ACC112 (cell line): ENCODE measurements around the gene PAPSS1.

Experiments used
- H2AFZ ChIP-seq: fragments of 200-600 bp; sonication (generic); one replicate; pipeline ENCODE4 v1.6.0; 2017; ENCODE audit warnings: antibody characterized with exemption, low read length; ENCODE audit not compliant: unreplicated experiment
- H3K27ac ChIP-seq: fragments of 200-600 bp; sonication (generic); 2 replicates; pipeline ENCODE4 v1.5.1; 2014; ENCODE audit warnings: low read depth, mild to moderate bottlenecking, antibody characterized with exemption, low read length, moderate library complexity
- H3K27me3 ChIP-seq: fragments of 200-600 bp; sonication (generic); 2 replicates; pipeline ENCODE4 v1.6.1; 2014; ENCODE audit warnings: mild to moderate bottlenecking, antibody characterized with exemption, low read length, moderate library complexity, mixed read lengths; ENCODE audit not compliant: insufficient read depth
- H3K36me3 ChIP-seq: fragments of 200-600 bp; sonication (generic); 2 replicates; pipeline ENCODE4 v1.6.1; 2016; ENCODE audit warnings: mild to moderate bottlenecking, antibody characterized with exemption, low read length, moderate library complexity, mixed read lengths; ENCODE audit not compliant: insufficient read depth
- H3K4me1 ChIP-seq: fragments of 200-600 bp; sonication (generic); one replicate; pipeline ENCODE4 v1.6.1; 2016; ENCODE audit warnings: low read length, mixed read lengths; ENCODE audit not compliant: insufficient read depth, unreplicated experiment, control insufficient read depth
- H3K4me3 ChIP-seq: fragments of 200-600 bp; sonication (generic); 2 replicates; pipeline ENCODE4 v1.5.1; 2014; ENCODE audit warnings: mild to moderate bottlenecking, low read depth, low read length
- H3K79me2 ChIP-seq: fragments of 200-600 bp; sonication (generic); one replicate; pipeline ENCODE4 v1.6.0; 2016; ENCODE audit warnings: low read length; ENCODE audit not compliant: control insufficient read depth, unreplicated experiment, insufficient read depth

PAPSS1 gene

DNA sequence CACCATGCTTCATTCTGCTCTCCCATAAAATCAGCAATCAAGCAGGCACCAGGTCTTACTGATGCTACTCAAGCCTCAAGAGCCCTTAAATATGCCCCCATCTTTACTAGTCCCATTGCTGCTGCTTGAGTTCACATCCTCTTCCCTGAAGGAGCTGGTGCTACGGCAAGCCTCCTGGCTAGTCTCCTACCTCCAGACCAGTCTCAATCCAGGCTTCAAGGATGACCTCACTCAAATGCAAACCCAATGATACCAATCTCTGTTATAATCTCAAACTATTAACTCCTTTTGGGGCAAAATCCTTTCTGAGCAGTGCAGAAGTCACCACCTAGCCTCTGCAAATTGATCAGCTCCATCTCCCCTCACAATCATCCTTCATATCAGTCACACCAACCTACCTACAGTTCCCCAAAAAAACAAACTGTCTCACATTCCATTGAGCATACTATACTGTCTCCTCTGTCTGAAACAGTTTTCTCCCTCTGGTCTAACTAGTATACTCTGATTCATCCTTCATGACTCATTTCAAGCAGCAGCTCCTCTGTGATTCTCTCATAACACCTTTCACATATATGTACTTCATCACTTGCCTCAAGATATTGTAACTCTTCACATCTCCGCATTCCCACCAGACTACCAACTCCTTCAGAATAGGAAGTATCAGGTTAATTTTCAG is 30.0 kb downstream of the PAPSS1 start:
- Histone ChIP-seq H2AFZ (no peak overlapping the region), H3K4me3 (no peak overlapping the region), H3K79me2 (peaks cover 13% of the 10 kb centered on the region), H3K36me3 (peaks cover 14% of the 10 kb centered on the region; the same call in 1 of the 2 replicates), H3K4me1 (peaks cover 15% of the 10 kb centered on the region), H3K27ac (no peak overlapping the region), H3K27me3 (no peaks in the 10 kb centered on the region)

DNA sequence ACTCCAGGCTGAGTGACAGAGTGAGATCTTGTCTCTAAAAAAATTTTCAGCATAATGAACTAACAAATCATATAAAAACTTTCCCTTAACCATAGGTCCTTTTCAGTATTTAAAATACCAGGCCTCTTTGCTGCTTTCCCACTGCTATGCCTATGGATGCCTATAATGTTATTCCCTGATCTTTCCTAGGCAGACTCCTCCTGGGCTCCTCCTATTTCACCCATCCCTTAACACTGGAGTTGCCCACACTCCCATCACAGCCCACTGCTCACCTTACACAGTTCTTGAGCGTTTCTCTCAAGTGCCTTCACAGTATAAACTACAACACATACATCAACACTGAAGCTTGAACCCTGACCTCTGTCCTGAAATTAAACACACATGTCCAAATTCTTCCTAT is 31.6 kb downstream of the PAPSS1 start:
- H3K79me2 ChIP-seq, result peaks cover 13% of the 10 kb centered on the region
- H3K4me3 ChIP-seq, result no peak overlapping the region

DNA sequence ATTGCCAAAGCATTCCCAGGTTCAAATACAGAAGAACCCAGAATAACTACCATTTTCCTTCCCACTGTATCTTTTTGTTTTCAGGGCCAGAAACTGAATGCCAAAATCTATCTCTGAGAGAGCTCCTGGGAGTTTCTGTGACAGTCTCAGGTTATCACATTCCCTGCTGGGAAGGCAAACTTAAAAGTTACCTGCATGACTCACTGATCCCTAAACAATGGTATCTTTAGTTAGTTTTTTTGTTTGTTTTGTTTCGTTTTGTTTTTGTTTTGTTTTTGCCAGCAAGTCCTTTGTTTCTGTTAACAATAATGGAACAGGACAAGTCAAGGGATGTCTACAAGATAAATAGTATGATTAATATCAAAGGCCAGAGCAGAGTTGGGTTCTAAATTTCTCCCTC is 34.3 kb downstream of the PAPSS1 start:
- no peaks in the 10 kb centered on the region for H3K27me3 ChIP-seq
- no peak overlapping the region for H3K4me3 ChIP-seq
- H3K4me1 ChIP-seq, result peaks cover 12% of the 10 kb centered on the region
- H3K79me2 ChIP-seq, result peaks cover 13% of the 10 kb centered on the region
- 0 out of 2 replicates have a peak, but pooled peaks cover 7% of the 10 kb centered on the region for H3K36me3 ChIP-seq
- H2AFZ ChIP-seq, result no peak overlapping the region
- no peak overlapping the region for H3K27ac ChIP-seq

More for the DNA sequence above, 31.6 kb downstream of the PAPSS1 start:
- no peak overlapping the region for H3K27ac ChIP-seq
- H3K4me1 ChIP-seq, result peaks cover 15% of the 10 kb centered on the region
- H3K27me3 ChIP-seq, result no peaks in the 10 kb centered on the region
- 0 out of 2 replicates have a peak, but pooled peaks cover 11% of the 10 kb centered on the region for H3K36me3 ChIP-seq
- no peak overlapping the region for H2AFZ ChIP-seq

DNA sequence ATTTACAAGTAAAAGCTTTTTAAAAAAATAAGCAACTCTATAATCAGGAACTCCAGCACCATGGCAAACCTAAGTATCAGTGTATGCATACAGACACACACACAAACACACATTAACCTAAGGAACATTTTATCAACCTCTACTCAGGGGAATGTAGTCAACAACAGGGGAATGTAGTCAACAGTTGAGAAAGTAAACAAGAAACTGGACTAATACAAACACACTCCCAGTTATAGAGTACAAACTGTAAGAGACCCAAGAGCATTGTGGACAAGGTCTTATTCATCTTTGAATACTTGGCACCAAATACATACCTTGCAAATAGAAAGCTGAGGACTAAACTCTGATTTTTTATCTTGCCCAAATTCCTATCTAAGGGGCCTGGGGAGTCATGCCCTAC is 36.2 kb downstream of the PAPSS1 start:
- no peak overlapping the region for H3K4me3 ChIP-seq
- no peaks in the 10 kb centered on the region for H3K4me1 ChIP-seq
- no peak overlapping the region for H2AFZ ChIP-seq
- H3K27me3 ChIP-seq, result no peaks in the 10 kb centered on the region
- H3K36me3 ChIP-seq, result 0 out of 2 replicates have a peak, but pooled peaks cover 7% of the 10 kb centered on the region
- no peak overlapping the region for H3K27ac ChIP-seq
- H3K79me2 ChIP-seq, result peaks cover 7% of the 10 kb centered on the region

DNA sequence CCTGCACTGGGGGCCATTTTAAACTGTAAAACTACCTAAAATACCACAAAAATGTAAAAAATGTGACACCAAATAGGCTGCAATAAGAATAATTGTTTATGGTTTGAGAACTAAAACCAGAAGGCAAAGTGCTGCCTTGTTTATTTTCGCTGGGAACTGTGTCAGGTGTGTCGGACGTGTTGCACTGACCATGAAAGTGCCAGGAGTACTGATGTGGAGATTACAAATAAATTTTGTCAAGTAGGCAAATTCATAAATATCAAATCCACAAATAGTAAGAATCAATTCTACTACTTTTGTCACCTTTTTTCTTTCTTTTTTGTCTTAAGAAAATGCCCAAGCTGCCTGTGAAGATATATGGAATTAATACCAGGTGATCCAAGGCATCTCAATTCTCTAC is 37.7 kb downstream of the PAPSS1 start:
- H3K27ac ChIP-seq, result no peak overlapping the region
- no peak overlapping the region for H2AFZ ChIP-seq
- H3K79me2 ChIP-seq, result no peaks in the 10 kb centered on the region
- no peaks in the 10 kb centered on the region for H3K4me1 ChIP-seq
- H3K27me3 ChIP-seq, result no peaks in the 10 kb centered on the region
- H3K36me3 ChIP-seq, result 0 out of 2 replicates have a peak, but pooled peaks cover 7% of the 10 kb centered on the region
- H3K4me3 ChIP-seq, result no peak overlapping the region

DNA sequence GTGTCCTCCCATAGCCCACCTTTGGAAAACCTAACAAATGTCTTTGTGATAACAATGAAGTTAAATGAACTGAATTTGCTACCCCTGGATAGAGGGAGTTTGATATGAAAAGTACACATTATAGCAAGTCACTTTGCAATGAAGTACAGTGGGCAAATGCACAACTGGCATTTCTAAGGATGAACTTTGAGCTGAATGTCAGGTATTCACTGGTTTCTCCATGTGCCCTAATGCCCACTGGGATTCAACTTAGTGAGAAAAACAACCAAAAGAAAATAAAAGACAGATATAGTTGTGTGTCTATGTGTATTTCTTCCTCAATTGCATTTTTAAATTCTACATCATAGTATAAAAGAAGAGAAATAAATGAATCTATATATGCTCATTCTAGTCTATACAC is 51.0 kb downstream of the PAPSS1 start:
- Histone ChIP-seq H3K4me3 (no peak overlapping the region), H3K36me3 (no peaks in the 10 kb centered on the region), H2AFZ (no peak overlapping the region), H3K27ac (no peak overlapping the region), H3K27me3 (no peaks in the 10 kb centered on the region), H3K79me2 (no peaks in the 10 kb centered on the region), H3K4me1 (peaks cover 9% of the 10 kb centered on the region)

DNA sequence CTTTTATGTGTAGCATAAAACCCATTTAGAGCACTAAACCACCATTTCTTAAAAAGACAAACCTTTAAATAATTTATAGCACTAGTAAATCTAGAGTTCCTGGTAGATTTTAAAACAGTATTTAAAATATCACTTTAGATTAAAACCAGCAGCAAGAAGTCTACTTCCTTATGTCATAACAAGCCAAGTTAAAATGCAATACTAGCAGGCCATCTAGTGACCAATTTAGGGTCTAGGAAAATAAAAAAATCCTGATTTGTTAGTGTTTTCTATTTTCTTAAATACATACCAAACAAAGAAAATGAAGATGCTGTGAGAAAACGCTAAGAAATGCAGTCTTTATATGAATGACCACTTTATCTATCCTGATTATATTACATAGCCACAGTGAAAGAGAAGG is 53.9 kb downstream of the PAPSS1 start:
- H3K79me2 ChIP-seq, result no peaks in the 10 kb centered on the region
- no peak overlapping the region for H2AFZ ChIP-seq
- no peaks in the 10 kb centered on the region for H3K27me3 ChIP-seq
- peaks cover 9% of the 10 kb centered on the region for H3K4me1 ChIP-seq
- H3K36me3 ChIP-seq, result no peaks in the 10 kb centered on the region
- H3K27ac ChIP-seq, result no peak overlapping the region
- H3K4me3 ChIP-seq, result no peak overlapping the region

DNA sequence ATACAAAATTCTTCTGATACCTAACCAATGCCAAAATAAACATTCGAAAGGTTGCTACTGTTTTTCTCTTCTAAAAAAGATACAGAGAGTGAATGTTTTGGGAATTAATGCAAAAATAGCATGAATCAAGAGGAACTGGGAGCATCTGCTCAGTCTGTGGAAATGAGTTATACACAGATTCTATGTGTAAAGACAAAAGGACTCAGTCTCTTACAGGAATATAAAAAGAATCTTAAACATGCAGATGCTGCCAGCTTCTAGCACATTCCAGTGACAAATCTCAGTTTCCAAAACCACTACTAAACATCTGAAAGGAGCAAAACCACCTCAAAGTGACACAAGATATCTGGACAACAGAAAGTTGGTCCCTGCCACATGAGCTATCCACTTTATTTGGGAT is 55.0 kb downstream of the PAPSS1 start:
- Histone ChIP-seq H3K4me1 (peaks cover 9% of the 10 kb centered on the region), H3K27ac (no peak overlapping the region), H2AFZ (no peak overlapping the region), H3K27me3 (no peaks in the 10 kb centered on the region), H3K79me2 (no peaks in the 10 kb centered on the region), H3K4me3 (no peak overlapping the region), H3K36me3 (no peaks in the 10 kb centered on the region)

DNA sequence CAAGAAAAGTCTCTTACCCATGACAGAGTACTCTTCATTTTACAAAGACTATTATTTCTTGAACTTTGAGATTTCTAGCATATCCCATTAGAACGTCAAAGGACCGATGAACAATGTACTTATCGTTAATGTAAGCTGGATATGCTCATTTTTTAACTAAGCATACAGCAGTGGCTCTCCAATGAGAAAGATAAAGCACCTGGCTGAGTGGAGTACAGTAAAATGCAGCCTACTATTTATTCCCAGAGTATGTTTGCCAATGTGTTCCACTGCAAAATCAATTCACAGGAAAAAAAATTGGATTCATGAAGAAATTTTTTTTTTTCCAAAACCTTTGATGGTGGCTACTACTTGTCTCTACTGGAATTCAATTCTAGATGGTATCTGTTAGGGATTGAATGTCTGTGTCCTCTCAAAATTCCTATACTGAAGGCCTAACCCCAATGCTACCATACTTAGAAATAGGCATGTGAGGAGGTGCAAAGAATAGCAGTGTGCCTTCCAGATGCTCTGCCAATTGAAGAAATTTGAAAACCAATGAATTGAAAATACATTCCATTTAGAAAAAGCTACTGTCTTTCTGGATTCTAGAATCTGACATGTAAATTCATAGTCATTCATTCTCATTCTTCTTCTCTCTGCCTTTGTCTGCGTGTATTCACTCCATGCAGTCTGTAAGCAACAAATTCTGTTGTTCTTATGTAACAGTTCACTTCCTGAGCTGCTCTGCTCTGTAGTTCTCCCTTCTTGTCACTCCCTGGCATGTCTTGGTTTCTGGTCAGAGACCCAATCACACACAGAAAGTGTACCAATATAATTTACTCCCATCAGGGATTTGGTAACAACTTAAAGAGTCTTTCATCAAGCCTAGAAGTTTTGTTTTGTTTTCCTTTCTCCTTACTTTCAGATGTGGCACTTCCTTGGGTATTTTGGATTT is 61.4 kb downstream of the PAPSS1 start:
- Histone ChIP-seq H3K27me3 (no peaks in the 10 kb centered on the region), H3K4me3 (no peak overlapping the region), H2AFZ (no peak overlapping the region), H3K4me1 (no peaks in the 10 kb centered on the region), H3K27ac (no peak overlapping the region), H3K79me2 (no peaks in the 10 kb centered on the region), H3K36me3 (0 out of 2 replicates have a peak, but pooled peaks cover 3% of the 10 kb centered on the region)

DNA sequence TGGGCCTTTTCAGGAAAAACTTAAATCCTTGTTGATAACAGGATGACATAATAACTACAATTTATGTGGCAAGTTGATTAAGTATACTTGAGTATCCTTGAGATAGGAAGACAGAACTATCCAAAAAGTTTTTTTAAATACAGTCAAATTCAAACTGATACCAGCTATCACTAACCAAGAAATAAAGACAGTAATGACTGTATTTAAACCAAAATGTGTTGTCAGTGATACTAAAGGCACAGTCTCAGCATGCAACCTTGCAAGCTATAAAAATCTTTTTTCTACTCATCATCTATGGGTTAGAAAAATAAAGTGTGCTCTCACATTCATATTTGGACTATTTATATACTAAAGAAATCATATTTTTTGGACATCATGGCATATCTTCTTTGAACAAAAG is 64.7 kb downstream of the PAPSS1 start:
- Histone ChIP-seq H3K36me3 (peaks cover 11% of the 10 kb centered on the region), H3K79me2 (no peaks in the 10 kb centered on the region), H3K4me1 (no peaks in the 10 kb centered on the region), H2AFZ (no peak overlapping the region), H3K27me3 (no peaks in the 10 kb centered on the region), H3K4me3 (no peak overlapping the region), H3K27ac (no peak overlapping the region)
